Activated T-helper 1 cell treated with anti-CD3 and anti-CD28 coated beads, Interleukin-12 subunit alpha, Interleukin-12 subunit beta, Interleukin-2, Interleukin-4 antibody, amounts not matched to agents 30 ng/mL and 10 ng/mL and 1 ng/mL, durations not matched to agents 14 hours and 24 hours and 36 hours (primary cell): ENCODE data around the gene CWH43. TPM values are rescaled to one million over a fixed set of nuclear protein-coding genes. Genes with fewer than 3 reads are reported as not detected.
"Not testable (repeated sequence)": the region's sequence is repeated elsewhere in the genome, so short reads cannot be mapped to it uniquely, and the experiment has no call there.

ENCODE experiments used
- DNase-seq: peaks from one replicate; pipeline ENCODE4 v3.0.0; 2021; ENCODE audit warnings: low spot score
- H3K27ac Mint-ChIP-seq: one replicate; pipeline ENCODE4 v1.8.0; 2021; ENCODE audit warnings: mild to moderate bottlenecking, mixed read lengths
- H3K27me3 Mint-ChIP-seq: one replicate; pipeline ENCODE4 v1.8.0; 2022; ENCODE audit warnings: mild to moderate bottlenecking, moderate library complexity, mixed read lengths; ENCODE audit not compliant: insufficient read depth
- H3K36me3 Mint-ChIP-seq: one replicate; pipeline ENCODE4 v1.8.0; 2021; ENCODE audit warnings: low read depth, mixed read lengths
- H3K4me1 Mint-ChIP-seq: one replicate; pipeline ENCODE4 v1.8.0; 2021; ENCODE audit warnings: low read depth, mixed read lengths
- H3K4me3 Mint-ChIP-seq: one replicate; pipeline ENCODE4 v1.8.0; 2021; ENCODE audit warnings: mild to moderate bottlenecking, moderate library complexity, mixed read lengths
- H3K9me3 Mint-ChIP-seq: one replicate; pipeline ENCODE4 v1.8.0; 2021; ENCODE audit warnings: mixed read lengths
- intact Hi-C: fragments of 100-400 bp; cut with micrococcal nuclease; formaldehyde crosslinking; loops from one replicate; pipeline ENCODE4 v1.15.1; 2024
- total RNA-seq: library from RNA; stranded (reverse); gene quantifications from 2 replicates; pipeline ENCODE4 v1.2.3, GENCODE V29; 2022

CWH43 gene
- total RNA-seq, 1 donor from 2014 or later, result not detected

GRCh38 chr4:49072196-49072595, 86.1 kb downstream of the CWH43 start:
- H3K4me3 Mint-ChIP-seq, H3K27me3 Mint-ChIP-seq, H3K4me1 Mint-ChIP-seq, DNase-seq, intact Hi-C loops, H3K27ac Mint-ChIP-seq, H3K36me3 Mint-ChIP-seq: not testable (repeated sequence)
- H3K9me3 Mint-ChIP-seq, result peaks cover 22% of the 10 kb centered on the region

DNA sequence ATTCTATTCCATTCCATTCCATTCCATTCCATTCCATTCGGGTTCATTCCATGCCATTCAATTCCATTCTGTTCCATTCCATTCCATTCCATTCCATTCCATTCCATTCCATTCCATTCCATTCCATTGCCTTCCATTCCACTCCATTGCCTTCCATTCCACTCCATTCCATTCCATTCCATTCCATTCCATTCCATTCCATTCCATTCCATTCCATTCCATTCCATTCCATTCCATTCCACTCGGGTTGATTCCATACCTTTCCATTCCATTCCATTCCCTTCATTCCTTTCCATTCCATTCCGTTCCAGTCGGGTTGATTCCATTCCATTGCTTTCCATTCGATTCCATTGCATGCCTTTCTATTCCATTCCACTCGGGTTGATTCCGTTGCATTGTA, 105.8 kb downstream of the CWH43 start:
- peaks cover 19% of the 10 kb centered on the region for H3K36me3 Mint-ChIP-seq
- intact Hi-C loops, DNase-seq, H3K27me3 Mint-ChIP-seq, H3K4me1 Mint-ChIP-seq, H3K27ac Mint-ChIP-seq, H3K4me3 Mint-ChIP-seq: not testable (repeated sequence)
- H3K9me3 Mint-ChIP-seq, result peaks cover 36% of the 10 kb centered on the region

- H3K27ac Mint-ChIP-seq, DNase-seq, intact Hi-C loops, H3K4me1 Mint-ChIP-seq, H3K27me3 Mint-ChIP-seq, H3K4me3 Mint-ChIP-seq: not testable (repeated sequence)
- Mint-ChIP-seq H3K36me3 (peaks cover 23% of the 10 kb centered on the region), H3K9me3 (peaks cover 44% of the 10 kb centered on the region)
These were observed 106.6 kb downstream of the CWH43 start for GRCh38 chr4:49092608-49093135.

DNA sequence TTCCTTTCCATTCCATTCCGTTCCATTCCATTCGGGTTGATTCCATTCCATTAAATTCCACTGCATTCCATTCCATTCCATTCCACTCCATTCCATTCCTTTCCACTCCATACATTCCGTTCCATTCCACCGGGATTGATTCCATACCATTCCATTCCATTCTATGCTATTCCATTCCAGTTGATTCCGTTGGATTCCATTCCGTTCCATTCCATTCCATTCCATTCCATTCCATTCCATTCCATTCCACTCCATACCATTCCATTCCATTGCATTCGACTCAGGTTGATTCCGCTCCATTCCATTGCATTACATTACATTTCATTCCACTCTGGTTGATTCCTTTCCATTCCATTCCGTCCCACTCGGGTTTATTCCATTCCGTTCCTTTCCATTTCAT, 110.1 kb downstream of the CWH43 start:
- intact Hi-C loops, H3K4me1 Mint-ChIP-seq, DNase-seq, H3K27me3 Mint-ChIP-seq, H3K27ac Mint-ChIP-seq, H3K4me3 Mint-ChIP-seq: not testable (repeated sequence)
- peaks cover 44% of the 10 kb centered on the region for H3K36me3 Mint-ChIP-seq
- H3K9me3 Mint-ChIP-seq, result peaks cover 68% of the 10 kb centered on the region

DNA sequence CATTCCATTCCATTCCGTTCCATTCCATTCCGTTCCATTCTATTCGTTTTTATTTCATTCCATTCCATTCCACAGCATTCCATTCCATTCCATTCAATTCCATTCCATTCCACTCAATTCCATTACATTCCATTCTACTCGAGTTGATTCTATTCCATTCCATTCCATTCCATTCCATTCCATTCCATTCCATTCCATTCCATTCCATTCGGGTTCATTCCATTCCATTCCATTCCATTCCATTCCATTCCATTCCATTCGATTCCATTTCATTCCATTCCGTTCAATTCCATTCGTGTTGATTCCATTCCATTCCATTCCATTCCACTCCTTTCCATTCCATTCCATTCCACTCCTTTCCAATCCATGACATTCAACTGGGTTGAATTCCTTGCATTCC, 110.6 kb downstream of the CWH43 start:
- intact Hi-C loops, H3K4me1 Mint-ChIP-seq: not testable (repeated sequence)

GRCh38 chr4:49097071-49097470, 111.0 kb downstream of the CWH43 start:
- H3K27me3 Mint-ChIP-seq, intact Hi-C loops, H3K4me3 Mint-ChIP-seq, DNase-seq, H3K4me1 Mint-ChIP-seq, H3K27ac Mint-ChIP-seq: not testable (repeated sequence)
- peaks cover 38% of the 10 kb centered on the region for H3K36me3 Mint-ChIP-seq
- peaks cover 63% of the 10 kb centered on the region for H3K9me3 Mint-ChIP-seq

More for the DNA sequence above, 110.6 kb downstream of the CWH43 start:
- Mint-ChIP-seq H3K9me3 (peaks cover 68% of the 10 kb centered on the region), H3K36me3 (peaks cover 42% of the 10 kb centered on the region)
- not testable (repeated sequence) for H3K4me3 Mint-ChIP-seq, H3K27ac Mint-ChIP-seq, DNase-seq, H3K27me3 Mint-ChIP-seq

GRCh38 chr4:49097505-49097904, 111.4 kb downstream of the CWH43 start:
- Mint-ChIP-seq H3K36me3 (peaks cover 40% of the 10 kb centered on the region), H3K9me3 (peaks cover 63% of the 10 kb centered on the region)
- H3K4me3 Mint-ChIP-seq, H3K27ac Mint-ChIP-seq, DNase-seq, H3K4me1 Mint-ChIP-seq, intact Hi-C loops, H3K27me3 Mint-ChIP-seq: not testable (repeated sequence)

GRCh38 chr4:49098034-49098759, 112.1 kb downstream of the CWH43 start:
- H3K27me3 Mint-ChIP-seq, intact Hi-C loops, H3K4me3 Mint-ChIP-seq, H3K27ac Mint-ChIP-seq, H3K4me1 Mint-ChIP-seq, DNase-seq: not testable (repeated sequence)
- peaks cover 64% of the 10 kb centered on the region for H3K9me3 Mint-ChIP-seq
- H3K36me3 Mint-ChIP-seq, result peaks cover 41% of the 10 kb centered on the region

GRCh38 chr4:49099831-49100444, 113.9 kb downstream of the CWH43 start:
- H3K4me3 Mint-ChIP-seq, intact Hi-C loops, H3K27me3 Mint-ChIP-seq, DNase-seq, H3K4me1 Mint-ChIP-seq, H3K27ac Mint-ChIP-seq: not testable (repeated sequence)
- H3K36me3 Mint-ChIP-seq, result peaks cover 45% of the 10 kb centered on the region
- peaks cover 78% of the 10 kb centered on the region for H3K9me3 Mint-ChIP-seq

GRCh38 chr4:49102344-49102898, 116.3 kb downstream of the CWH43 start:
- not testable (repeated sequence) for H3K4me1 Mint-ChIP-seq, H3K4me3 Mint-ChIP-seq

DNA sequence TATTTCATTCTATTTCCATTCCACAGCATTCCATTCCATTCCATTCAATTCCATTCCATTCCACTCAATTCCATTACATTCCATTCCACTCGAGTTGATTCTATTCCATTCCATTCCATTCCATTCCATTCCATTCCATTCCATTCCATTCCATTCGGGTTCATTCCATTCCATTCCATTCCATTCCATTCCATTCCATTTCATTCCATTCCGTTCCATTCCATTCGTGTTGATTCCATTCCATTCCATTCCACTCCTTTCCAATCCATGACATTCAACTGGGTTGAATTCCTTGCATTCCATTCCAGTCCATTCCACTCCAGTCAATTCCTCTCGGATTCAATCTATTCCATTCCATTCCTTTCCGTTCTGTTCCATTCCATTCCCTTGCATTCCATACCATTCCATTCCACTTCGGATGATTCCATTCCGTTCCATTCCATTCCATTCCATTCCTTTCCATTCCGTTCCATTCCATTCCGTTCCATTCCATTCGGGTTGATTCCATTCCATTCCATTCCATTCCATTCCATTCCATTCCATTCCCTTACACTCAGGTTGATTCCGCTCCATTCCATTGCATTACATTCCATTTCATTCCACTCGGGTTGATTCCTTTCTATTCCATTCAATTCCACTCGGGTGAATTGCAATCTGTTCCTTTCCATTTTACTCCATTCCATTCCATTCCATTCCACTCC, 117.5 kb downstream of the CWH43 start:
- H3K4me1 Mint-ChIP-seq, H3K4me3 Mint-ChIP-seq, intact Hi-C loops, DNase-seq, H3K27ac Mint-ChIP-seq, H3K27me3 Mint-ChIP-seq: not testable (repeated sequence)
- Mint-ChIP-seq H3K36me3 (peaks cover 46% of the 10 kb centered on the region), H3K9me3 (peaks cover 79% of the 10 kb centered on the region)

More at GRCh38 chr4:49102344-49102898, 116.3 kb downstream of the CWH43 start:
- H3K27ac Mint-ChIP-seq, DNase-seq, H3K27me3 Mint-ChIP-seq, intact Hi-C loops: not testable (repeated sequence)
- H3K36me3 Mint-ChIP-seq, result peaks cover 49% of the 10 kb centered on the region
- peaks cover 79% of the 10 kb centered on the region for H3K9me3 Mint-ChIP-seq

DNA sequence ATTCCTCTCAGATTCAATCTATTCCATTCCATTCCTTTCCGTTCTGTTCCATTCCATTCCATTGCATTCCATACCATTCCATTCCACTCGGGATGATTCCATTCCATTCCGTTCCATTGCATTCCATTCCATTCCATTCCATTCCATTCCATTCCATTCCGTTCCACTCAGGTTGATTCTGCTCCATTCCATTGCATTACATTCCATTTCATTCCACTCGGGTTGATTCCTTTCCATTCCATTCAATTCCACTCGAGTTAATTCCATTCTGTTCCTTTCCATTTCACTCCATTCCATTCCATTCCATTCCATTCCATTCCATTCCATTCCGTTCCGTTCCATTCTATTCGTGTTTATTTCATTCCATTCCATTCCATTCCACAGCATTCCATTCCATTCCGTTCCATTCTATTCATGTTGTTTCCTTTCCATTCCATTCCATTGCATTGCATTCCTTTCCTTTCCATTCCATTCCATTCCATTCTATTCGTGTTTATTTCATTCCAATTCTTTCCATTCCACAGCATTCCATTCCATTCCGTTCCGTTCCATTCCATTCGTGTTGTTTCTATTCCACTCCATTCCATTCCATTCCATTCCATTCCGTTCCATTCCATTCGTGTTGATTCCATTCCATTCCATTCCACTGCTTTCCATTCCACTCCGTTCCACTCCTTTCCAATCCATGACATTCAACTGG, 118.3 kb downstream of the CWH43 start:
- intact Hi-C loops, H3K27me3 Mint-ChIP-seq: not testable (repeated sequence)

More for the DNA sequence above, 118.3 kb downstream of the CWH43 start:
- Mint-ChIP-seq H3K36me3 (peaks cover 41% of the 10 kb centered on the region), H3K9me3 (peaks cover 75% of the 10 kb centered on the region)
- not testable (repeated sequence) for H3K4me1 Mint-ChIP-seq, DNase-seq, H3K27ac Mint-ChIP-seq, H3K4me3 Mint-ChIP-seq
